GM20431 (cell line): ENCODE results near the gene GMPR.

Source experiments
- in situ Hi-C: fragments of 300-500 bp; cut with MseI, MboI; formaldehyde crosslinking; loops from one replicate; pipeline ENCODE4 v1.15.0; 2020; ENCODE audit warnings: low sequenced_read_pairs; ENCODE audit not compliant: unreplicated experiment

Gene GMPR

DNA sequence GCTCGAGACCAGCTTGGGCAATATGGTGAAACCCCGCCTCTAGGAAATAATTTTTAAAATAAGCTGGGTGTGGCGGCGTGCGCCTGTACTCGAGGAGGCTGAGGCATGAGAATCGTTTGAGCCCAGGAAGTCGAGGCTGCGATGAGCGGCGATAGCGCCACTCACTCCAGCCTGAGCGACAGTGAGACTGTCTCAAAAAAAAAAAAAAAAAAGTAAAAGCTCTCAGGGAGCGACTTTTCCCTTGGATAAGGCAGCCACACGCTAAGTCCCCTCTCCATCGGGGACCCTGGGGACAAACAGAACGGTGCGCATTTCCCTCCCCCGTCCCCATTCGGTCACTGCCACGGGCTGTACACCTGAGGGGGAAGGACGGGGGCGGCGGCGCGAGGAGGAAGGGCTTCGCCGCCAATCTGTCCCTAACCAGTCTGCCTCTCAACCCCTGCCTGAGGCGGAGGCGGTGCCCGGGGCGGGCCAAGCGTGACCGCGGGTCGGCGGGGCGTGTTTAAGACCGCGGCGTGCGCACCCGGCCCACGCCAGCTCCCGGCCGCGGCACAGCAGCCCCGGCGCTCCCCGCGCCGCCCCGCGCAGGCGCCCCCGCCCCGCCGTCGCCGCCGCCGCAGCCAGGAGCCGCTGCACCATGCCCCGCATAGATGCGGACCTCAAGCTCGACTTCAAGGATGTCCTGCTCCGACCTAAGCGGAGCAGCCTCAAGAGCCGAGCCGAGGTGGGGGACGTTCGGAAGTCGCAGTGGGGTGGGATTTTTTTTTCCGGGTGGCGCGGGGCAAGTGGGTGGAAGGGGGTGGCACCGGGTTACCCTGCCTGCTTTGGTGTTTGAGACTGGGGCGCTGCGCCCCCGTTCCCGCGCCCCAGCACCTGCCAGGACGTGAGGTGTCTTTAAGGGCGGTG is at the start of gene GMPR:
Gene GMPR, plus strand, starts transcription at position 531 of the 906 bp plus-strand sequence. Its CDS starts 107 bp downstream, at position 638.
- in situ Hi-C loops: no loop called here

DNA sequence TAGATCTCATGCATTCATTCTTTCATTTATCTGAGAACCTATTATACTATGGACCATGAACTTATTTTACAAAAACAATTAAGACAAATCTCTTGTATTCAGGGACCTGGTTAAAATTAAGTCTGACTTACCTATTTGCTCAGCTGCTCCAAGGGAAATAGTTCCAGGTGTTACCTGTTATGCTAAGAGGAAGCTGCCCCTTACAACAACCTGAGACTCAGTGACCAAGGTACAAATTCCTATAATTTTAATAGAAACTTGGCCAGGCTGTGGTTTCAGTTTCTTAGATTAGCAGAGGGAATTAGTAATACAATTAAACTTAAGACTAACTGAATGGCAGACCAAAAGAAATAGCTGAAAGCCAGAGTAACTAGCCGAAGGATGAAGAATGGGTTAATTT is 48.2 kb upstream of the GMPR start:
- in situ Hi-C loops: no loop called here

DNA sequence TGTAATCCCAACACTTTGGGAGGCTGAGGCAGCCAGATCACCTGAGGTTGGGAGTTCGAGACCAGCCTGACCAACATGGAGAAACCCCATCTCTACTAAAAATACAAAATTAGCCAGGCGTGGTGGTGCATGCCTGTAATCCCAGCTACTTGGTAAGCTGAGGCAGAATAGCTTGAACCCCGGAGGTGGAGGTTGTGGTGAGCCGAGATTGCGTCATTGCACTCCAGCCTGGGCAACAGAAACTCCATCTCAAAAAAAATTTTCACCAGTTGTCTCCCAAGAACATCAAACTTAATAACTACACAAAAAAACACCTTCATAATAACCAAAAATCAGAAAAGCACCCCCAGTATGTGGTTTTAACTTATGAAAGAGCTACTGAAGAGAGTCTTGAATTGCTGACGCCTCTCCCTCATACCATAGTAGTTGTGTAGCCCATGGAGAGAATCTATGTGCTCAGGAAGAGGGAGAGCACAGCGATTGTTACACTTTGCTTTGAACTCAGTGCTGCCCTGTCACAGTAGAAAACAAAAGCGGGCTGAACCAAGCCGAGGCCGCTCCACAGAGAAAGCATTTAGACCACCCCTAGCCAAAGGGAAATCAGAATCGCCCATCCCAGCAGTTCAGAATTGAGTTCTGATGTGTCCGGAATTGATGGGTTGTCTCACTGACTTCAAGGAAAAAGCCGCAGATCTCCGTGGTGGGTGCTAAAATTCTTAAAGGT is 42.0 kb upstream of the GMPR start:
- in situ Hi-C loops: no loop called here

DNA sequence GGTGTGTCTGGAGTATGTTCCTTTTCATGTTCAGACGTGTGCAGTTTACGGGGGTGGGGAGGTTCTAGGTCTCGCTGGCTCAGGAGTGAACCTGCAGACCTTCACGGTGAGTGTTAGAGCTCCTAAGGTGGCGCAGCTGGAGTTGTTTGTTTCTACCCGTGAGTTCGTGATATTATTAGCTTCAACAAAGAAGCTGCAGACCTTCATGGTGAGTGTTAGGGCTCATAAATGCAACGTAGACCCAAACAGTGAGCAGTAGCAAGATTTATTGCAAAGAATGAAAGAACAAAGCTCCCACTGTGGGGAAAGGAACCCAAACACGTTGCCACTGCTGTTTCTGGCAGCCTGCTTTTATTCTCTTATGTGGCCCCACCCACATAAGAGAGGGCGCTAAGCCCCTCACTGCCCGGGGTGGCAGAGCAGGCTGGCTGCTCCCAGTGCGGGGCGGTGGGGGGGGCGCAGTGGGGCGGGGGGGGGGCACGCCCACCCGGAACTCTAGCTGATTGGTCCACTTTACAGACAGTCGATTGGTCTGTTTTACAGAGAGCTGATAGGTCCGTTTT is 41.3 kb upstream of the GMPR start:
- in situ Hi-C loops: no loop called here

DNA sequence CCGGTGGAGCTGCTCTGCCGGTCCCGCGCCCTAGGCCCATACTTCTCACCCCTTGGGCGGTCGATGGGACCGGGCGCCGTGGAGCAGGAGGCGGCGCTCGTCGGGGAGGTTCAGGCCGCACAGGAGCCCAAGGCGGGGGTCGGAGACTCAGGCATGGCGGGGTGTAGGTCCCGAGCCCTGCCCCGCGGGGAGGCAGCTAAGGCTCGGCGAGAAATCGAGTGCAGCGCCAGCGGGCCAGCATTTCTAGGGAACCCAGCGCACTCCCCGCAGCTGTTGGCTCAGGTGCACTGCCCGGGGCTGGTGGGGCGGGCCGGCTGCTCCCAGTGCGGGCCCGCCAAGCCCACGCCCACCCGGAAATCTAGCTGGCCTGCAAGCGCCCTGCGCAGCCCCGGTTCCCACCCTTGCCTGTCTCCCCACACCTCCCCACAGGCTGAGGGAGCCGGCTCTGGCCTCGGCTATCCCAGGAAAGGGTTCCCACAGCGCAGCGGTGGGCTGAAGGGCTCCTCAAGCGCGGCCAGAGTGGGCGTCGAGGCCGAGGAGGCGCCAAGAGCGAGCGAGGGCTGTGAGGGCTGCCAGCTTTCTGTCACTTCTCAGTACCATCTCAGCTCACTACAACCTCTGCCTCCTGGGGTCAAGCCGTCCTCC is 40.2 kb upstream of the GMPR start:
- in situ Hi-C loops: no loop called here

DNA sequence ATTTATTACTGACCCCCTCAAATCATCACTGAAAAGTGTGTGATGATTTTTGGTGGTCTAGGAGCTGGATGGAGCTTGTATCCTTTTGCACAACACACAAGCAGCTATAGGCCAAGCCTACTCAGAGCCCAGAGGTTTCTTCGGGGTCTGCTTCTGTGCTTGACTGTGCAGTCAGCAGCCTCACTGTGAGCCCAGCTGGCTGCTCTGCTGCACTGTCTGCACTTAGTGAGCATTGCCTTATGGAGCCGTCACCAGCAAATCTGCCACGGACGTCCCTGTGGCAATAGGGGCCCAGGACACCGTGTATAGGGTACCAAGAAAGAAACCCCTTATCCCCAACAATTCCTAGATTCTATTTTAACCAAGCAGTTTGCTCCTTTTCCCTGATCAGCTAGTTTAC is 38.6 kb upstream of the GMPR start:
- in situ Hi-C loops: no loop called here

DNA sequence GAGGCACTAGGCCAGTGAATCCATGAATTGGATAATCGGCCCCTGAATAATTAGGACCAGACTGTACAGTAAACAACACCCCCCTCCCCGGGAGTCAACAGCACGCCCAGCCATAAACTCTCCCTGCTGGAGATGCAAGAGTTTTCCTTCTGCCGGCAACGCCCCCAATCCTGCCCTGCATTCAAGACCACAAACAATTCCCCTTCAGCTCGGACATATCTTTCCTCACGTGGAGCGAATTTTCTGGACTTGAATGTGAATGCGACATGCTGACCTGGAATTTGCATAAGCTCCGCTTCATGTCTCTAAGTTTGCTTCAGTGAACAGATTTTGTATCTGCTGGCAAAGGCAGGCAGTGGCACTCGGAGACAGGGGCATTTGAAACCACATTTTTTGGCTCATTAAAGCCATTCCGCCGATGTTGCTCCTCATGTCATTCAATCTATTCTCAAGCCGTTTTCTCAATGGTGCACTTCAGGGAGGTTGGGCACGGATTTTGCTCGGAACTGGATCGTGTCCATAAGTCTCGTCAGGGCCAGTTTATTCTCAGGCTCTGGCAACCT is 38.0 kb upstream of the GMPR start:
- in situ Hi-C loops: no loop called here

DNA sequence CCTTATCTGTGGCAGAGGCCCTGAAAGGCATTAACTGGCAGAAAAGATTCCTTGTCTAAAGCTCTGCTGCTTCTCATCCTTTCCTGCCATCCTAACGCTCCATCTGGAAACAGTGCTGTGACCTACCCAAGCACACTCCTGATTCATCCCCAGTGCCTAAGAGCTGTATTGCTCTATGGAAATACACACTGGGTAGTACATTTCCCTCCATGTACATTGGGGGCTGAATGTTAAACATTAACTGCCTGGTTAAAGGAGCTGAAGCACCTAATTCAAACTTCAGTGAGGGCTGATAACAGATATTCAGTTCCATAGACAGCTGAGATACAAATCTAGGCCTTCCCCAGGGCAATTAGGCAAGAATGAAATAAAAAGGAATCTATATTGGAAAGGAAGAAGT is 36.7 kb upstream of the GMPR start:
- in situ Hi-C loops: no loop called here

DNA sequence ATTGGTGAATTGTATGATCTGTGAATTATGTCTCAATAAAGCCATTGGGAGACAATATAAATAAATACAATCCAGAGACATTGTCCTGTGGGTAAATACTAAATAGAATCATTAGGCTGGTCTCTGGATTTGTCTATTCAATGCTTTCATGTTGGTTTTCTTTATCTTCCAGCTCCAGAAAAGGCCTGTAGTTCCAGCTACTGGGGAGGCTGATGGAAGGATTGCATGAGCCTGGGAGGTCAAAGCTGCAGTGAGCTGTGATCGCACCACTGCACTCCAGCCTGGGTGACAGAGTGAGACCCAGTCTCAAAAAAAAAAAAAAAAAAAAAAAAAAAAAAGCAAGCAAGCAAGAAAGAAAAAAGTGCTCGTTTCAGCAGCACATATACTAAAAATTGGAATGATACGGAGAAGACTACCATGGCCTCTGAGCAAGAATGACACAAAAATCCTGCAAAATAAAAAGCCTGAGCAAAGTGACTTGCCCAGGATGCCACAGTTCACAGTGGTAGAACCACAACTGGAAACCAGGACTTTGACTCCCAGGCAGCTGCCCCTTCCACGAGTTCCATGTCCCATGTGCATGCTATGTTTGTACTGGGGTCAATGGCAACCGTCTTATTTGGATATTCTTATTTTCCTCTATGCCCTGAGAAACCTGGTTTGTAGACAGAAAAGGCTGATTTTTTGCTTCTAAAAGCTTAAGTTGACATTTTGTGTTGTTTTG is 33.6 kb upstream of the GMPR start:
- in situ Hi-C loops: no loop called here

DNA sequence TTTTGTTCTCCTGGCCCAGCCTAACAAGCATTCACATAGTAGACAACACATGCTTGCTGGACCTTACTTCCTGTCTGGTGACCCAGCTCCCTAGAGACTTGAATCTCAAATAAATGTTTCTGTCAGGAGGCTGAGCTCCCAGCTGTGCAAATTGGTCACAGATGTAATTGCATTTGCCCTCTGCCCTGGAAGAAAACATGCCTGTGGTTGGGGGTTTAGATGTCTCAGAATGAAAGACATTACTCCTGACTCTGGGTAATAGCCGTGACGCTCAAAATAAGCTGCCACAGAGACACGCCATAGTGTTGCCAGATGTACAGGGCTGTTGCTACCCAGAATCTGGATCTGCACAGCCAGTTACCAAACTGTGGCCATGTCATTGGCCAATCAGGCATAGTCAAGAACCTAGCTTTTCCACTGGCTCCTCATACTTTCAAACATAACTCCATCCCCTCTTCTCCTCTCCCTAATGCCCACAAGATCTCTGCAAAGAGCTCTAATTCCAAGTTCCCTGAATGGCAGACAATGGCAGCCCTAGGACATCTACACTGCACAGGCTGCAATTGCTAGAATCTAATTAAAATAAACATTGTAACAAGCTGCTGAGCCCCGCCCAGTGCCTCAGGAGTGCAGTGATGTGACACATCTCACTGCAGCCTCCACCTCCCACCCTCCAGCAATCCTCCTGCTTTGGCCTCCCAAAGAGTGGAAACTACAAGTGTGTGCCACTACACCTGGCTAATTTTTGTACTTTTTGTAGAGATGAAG is 32.8 kb upstream of the GMPR start:
- in situ Hi-C loops: no loop called here

DNA sequence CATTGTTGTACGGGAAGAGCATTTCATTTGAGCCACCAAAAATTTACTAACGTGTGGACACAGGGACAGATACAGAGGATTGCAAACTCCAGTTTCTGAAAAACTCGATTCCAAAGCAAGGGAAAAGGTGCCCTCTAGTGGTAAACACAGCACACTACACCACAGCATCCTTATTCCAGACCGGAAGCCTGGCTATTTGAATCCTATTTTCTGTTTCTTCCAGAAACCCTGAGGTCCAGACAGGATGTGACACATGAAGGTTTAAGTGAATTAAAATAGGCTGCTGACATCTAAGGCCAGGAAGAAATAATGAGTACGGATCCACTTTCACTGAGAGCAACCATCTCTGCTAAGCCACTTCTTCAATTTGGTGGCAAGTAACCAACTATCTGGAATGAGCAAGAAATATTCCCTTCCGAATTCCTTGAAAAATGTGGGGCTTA is 31.8 kb upstream of the GMPR start:
- in situ Hi-C loops: no loop called here

DNA sequence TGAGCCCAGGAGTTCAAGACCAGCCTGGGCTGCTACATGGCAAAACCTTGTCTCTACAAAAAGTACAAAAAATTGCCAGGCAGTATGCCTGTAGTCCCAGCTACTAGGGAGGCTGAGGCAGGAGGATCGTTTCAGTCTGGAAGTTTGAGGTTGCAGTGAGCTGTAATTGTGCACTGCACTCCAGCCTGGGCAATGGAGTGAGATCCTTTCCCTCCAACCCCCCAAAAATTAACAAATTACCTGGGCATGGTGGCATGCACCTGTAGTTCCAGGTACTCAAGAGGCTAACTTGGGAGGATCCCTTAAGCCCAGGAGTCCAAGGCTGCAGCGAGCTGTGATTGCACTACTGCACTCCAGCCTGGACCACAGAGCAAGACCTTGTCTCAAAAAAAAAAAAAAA is 29.4 kb upstream of the GMPR start:
- in situ Hi-C loops: no loop called here

DNA sequence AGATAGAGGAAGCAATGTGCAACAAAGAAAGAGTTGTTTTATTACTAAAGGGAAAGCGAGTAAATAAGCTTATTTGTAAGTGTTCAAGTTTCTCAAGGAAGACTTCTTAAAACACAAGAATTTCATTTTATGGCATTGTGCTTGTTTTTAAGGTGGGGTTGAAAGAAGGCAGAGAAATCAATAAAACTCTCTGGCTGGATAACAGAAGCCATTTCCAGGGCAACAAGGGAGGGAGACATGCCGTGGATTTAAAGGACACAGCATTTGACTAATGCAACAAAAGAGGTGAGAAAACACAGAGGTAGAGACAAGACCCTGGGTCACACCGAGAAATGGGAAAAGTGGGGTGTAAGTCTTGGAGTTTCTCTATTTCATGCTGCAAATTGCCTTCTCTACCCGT is 28.8 kb upstream of the GMPR start:
- in situ Hi-C loops: no loop called here

DNA sequence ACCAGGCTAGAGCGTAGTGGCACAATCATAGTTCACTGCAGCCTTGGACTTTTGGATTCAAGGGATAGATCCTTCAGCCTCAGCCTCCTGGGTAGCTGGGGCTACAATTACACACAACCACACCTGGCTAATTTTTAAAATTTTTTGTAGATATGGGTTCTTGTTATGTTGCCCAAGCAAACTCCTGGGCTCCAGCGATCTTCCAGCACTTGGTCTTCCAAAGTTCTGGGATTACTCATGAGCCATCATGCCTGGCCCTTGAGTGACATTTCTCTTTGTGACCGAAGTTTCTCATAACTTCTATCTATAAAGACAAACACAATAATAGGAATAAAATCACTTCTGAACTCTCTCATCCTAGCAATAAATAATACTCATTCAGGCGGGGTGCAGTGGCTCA is 26.1 kb upstream of the GMPR start:
- in situ Hi-C loops: no loop called here

DNA sequence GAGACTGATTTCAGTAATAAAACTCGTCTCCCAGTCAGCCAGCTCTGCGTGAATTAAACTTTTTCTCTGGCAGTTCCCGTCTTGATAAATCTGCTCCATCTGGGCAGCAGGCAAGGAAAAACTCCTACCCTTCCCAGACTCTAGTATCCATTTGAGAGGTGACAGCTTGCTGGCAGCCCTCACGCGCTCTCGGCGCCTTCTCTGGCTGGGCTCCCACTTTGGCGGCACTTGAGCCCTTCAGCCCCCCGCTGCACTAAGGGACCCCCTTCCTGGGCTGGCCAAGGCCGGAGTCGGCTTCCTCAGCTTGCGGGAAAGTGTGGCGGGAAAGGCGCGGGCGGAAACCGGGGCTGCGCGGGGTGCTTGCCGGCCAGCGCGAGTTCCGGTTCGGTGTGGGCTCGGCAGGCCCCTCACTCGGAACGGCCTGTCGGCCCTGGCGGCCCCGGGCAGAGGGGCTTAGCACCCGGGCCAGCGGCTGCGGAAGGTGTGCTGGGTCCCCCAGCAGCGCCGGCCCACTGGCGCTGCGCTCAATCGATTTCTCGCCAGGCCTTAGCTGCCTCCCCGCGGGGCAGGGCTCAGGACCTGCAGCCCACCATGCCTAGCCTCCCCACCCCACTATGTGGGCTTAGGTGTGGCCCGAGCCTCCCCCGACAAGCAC is 21.8 kb upstream of the GMPR start:
- in situ Hi-C loops: no loop called here

DNA sequence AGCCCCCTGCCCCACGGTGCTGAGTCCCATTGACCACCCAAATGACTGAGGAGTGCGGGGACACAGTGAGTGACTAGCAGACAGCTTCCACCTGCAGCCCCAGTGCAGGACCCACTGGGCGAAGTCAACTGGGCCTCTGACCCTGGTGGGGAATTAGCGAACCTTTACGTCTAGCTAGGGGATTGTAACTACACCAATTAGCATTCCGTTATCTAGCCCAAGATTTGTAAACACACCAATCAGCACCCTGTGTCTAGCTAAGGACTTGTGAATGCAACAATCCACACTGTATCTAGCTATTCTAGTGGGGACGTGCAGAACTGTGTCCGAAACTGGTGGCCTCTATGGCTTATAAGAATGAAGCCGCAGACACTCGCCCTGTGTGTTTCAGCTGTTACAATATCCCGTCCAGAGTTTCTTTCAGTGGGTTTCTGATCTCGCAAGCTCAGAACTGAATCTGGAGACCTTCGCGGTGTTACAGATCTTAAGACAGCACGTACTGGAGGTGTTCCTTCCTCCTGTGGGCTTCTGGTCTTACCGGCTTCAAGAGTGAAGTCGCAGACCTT is 21.1 kb upstream of the GMPR start:
- in situ Hi-C loops: no loop called here

DNA sequence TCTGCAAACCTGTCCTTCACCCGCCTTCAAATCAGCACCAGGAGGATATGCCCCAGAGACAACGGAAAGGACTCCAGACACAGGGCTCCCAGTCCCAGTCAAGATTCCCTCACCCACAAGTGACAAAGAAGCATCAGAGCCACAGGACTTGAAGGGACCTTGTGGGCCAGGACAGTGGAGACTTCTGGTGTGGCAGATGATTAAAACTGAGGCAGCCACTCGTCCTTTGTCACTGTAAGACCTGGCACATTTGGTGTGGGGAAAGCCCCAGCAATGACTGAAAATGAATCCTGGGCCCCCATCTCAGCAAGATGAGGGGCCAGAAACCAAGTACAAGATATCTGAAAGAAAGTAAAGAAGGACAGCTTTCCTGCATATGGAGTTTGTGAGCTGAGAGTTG is 15.6 kb upstream of the GMPR start:
- in situ Hi-C loops: no loop called here

DNA sequence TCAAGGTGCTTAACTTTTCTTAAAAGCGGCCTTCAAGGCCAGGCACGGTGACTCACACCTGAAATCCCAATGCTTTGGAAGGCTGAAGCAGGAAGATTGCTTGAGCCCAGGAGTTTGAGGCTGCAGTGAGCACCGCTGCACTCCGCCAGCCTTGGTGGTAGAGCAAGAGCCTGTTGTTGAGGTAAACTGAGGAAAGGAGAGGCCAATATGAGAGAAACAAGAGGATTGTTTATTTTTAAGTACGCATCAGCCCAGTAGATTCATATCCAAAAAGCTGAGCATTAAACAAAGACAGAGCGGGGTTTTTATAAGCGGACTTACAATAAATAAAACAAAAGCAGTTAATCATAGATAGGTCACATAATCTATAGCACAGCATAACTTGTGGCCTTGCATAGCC is 15.0 kb upstream of the GMPR start:
- in situ Hi-C loops: no loop called here
